Hematopoietic multipotent progenitor cell treated with erythropoietin and hydrocortisone succinate and interleukin-3 and kit ligand, for 4 days (in vitro differentiated cells): Measurements from ENCODE around the gene SLC25A11.

Experiments used
- DNase-seq: peaks from one replicate; pipeline ENCODE4 v3.0.0-alpha.2; 2015

SLC25A11 gene

GRCh38 chr17:4893721-4894560, 45.9 kb downstream of the SLC25A11 start:
- no peak for DNase-seq

GRCh38 chr17:4893272-4893671, 46.6 kb downstream of the SLC25A11 start:
- no peak for DNase-seq

GRCh38 chr17:4892499-4893221, 47.2 kb downstream of the SLC25A11 start:
- no peak for DNase-seq

- peak; percentile 36 for DNase-seq
These were observed 48.1 kb downstream of the SLC25A11 start for GRCh38 chr17:4891411-4892410.

GRCh38 chr17:4887581-4887980, 52.3 kb downstream of the SLC25A11 start:
- DNase-seq = no peak
